Measurements from ENCODE around the gene AIPL1.

DNA sequence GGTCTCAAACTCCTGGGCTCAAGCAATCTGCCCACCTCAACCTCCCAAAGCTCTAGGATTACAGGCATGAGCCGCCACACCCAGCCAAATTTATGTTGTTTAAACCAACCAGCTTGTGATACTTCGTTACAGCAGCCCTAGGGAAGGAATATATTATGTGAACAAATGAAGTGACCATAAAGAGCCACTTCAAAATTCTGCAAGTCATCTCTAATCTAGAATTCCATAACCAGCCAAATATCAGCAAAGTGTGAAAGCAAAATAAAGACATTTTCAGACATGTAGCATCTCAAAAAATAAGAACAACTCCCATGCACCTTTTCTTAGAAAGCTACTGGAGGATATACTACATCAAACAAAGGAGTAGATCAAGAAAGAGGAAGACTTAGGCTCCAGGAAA, 36.0 kb downstream of the AIPL1 start:
- TF ChIP-seq RFX5 (IDR thresholded peaks at IDR 0.05; ENCODE audit: low read depth, low read length) (no peak), RAD21 (IDR thresholded peaks at IDR 0.05; ENCODE audit: low read length) (no peak), POLR2A (IDR thresholded peaks at IDR 0.05; ENCODE audit: low read depth, low read length) (no peak), CEBPB (IDR thresholded peaks at IDR 0.05; ENCODE audit: low read depth, low read length) (no peak), SMC3 (IDR thresholded peaks at IDR 0.05; ENCODE audit: low read depth, low read length) (no peak), BHLHE40 (IDR thresholded peaks at IDR 0.05; ENCODE audit: low read depth, low read length) (no peak), FOS (IDR thresholded peaks at IDR 0.05; ENCODE audit: low read depth, low read length) (no peak), MAZ (IDR thresholded peaks at IDR 0.05; ENCODE audit: borderline replicate concordance, low read depth, low read length) (no peak), MXI1 (IDR thresholded peaks at IDR 0.05; ENCODE audit: borderline replicate concordance, low read depth, low read length) (no peak), MAFK (IDR thresholded peaks at IDR 0.05; ENCODE audit: low read depth, low read length) (no peak)
- TF ChIP-seq, protein P1, sequence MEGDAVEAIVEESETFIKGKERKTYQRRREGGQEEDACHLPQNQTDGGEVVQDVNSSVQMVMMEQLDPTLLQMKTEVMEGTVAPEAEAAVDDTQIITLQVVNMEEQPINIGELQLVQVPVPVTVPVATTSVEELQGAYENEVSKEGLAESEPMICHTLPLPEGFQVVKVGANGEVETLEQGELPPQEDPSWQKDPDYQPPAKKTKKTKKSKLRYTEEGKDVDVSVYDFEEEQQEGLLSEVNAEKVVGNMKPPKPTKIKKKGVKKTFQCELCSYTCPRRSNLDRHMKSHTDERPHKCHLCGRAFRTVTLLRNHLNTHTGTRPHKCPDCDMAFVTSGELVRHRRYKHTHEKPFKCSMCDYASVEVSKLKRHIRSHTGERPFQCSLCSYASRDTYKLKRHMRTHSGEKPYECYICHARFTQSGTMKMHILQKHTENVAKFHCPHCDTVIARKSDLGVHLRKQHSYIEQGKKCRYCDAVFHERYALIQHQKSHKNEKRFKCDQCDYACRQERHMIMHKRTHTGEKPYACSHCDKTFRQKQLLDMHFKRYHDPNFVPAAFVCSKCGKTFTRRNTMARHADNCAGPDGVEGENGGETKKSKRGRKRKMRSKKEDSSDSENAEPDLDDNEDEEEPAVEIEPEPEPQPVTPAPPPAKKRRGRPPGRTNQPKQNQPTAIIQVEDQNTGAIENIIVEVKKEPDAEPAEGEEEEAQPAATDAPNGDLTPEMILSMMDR (conservative IDR thresholded peaks at IDR 0.05; ENCODE audit: low read depth, low read length): no peak
- TF ChIP-seq, protein P2, sequence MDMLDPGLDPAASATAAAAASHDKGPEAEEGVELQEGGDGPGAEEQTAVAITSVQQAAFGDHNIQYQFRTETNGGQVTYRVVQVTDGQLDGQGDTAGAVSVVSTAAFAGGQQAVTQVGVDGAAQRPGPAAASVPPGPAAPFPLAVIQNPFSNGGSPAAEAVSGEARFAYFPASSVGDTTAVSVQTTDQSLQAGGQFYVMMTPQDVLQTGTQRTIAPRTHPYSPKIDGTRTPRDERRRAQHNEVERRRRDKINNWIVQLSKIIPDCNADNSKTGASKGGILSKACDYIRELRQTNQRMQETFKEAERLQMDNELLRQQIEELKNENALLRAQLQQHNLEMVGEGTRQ (IDR thresholded peaks at IDR 0.05; ENCODE audit: low read depth, low read length): no peak
